ENCODE results near the gene C16orf96. TPM values are rescaled to one million over a fixed set of nuclear protein-coding genes. Genes with fewer than 3 reads are reported as not detected.

The C16orf96 gene
- total and polyA plus RNA-seq, 2 experiments from 2014 or later, result 0.37 to 2.2 TPM

DNA sequence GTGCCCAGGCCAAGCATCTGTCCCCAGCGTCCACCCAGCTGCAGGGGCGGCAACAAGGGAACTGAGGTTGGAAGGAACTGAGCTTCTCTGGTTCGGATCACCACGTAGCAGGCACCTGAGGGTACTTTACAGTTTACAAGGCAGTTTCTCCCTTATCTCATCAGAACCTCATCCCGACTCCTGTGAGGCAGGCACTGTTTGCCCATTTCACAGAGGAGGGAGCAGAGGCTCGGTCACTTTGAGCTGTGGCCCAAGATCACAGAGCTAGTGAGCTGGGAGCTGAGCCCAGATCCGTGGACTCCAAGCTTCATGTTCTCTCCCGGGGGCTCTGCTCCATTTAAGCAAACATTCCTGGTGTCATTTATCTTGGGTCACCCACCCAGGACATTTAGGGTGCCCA, 43.4 kb downstream of the C16orf96 start:
- DNase-seq (ENCODE audit: low spot score) (no peak), ATAC-seq (no peak)
- Histone ChIP-seq H3K4me1 (ENCODE audit: insufficient read depth) (no peaks in the 10 kb centered on the region; the same call in 1 of the 2 replicates), H3K4me3 (no peak overlapping the region), H2AFZ (no peak overlapping the region), H3K9me2 (ENCODE audit: insufficient read depth) (no peaks in the 10 kb centered on the region), H3K36me3 (ENCODE audit: insufficient read depth) (no peaks in the 10 kb centered on the region), H3F3A (replicated peaks; ENCODE audit: low read depth) (peaks cover 5% of the 10 kb centered on the region; the same call in 1 of the 2 replicates), H3K4me2 (no peak overlapping the region), H3K27ac (ENCODE audit: low read depth) (no peak overlapping the region), H3K27me3 (ENCODE audit: insufficient read depth) (no peaks in the 10 kb centered on the region), H3K79me2 (replicated peaks; ENCODE audit: insufficient read depth) (no peaks in the 10 kb centered on the region), H4K20me1 (replicated peaks; ENCODE audit: insufficient read depth) (no peaks in the 10 kb centered on the region)
- TF ChIP-seq, protein P1, sequence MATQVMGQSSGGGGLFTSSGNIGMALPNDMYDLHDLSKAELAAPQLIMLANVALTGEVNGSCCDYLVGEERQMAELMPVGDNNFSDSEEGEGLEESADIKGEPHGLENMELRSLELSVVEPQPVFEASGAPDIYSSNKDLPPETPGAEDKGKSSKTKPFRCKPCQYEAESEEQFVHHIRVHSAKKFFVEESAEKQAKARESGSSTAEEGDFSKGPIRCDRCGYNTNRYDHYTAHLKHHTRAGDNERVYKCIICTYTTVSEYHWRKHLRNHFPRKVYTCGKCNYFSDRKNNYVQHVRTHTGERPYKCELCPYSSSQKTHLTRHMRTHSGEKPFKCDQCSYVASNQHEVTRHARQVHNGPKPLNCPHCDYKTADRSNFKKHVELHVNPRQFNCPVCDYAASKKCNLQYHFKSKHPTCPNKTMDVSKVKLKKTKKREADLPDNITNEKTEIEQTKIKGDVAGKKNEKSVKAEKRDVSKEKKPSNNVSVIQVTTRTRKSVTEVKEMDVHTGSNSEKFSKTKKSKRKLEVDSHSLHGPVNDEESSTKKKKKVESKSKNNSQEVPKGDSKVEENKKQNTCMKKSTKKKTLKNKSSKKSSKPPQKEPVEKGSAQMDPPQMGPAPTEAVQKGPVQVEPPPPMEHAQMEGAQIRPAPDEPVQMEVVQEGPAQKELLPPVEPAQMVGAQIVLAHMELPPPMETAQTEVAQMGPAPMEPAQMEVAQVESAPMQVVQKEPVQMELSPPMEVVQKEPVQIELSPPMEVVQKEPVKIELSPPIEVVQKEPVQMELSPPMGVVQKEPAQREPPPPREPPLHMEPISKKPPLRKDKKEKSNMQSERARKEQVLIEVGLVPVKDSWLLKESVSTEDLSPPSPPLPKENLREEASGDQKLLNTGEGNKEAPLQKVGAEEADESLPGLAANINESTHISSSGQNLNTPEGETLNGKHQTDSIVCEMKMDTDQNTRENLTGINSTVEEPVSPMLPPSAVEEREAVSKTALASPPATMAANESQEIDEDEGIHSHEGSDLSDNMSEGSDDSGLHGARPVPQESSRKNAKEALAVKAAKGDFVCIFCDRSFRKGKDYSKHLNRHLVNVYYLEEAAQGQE (IDR thresholded peaks at IDR 0.05; ENCODE audit: unreplicated experiment), result no peak
- TF ChIP-seq POLR2AphosphoS5 (IDR thresholded peaks at IDR 0.05; ENCODE audit: low read depth) (no peak), STAT1 (IDR thresholded peaks at IDR 0.05; ENCODE audit: unreplicated experiment) (no peak), CREB1 (CRISPR knock-in tag; IDR thresholded peaks at IDR 0.05; ENCODE audit: low read depth) (no peak), ZNF331 (CRISPR knock-in tag; IDR thresholded peaks at IDR 0.05; ENCODE audit: low read depth) (no peak), ZNF462 (CRISPR knock-in tag; IDR thresholded peaks at IDR 0.05) (no peak), EZH2 (IDR thresholded peaks at IDR 0.05; ENCODE audit: low read depth, unreplicated experiment) (no peak), JUNB (IDR thresholded peaks at IDR 0.05; ENCODE audit: unreplicated experiment) (no peak), EZH2phosphoT487 (IDR thresholded peaks at IDR 0.05; ENCODE audit: unreplicated experiment) (no peak), NANOG (IDR thresholded peaks at IDR 0.05; ENCODE audit: borderline replicate concordance) (no peak), ZNF114 (CRISPR knock-in tag; IDR thresholded peaks at IDR 0.05) (no peak)
- TF ChIP-seq, protein P2, sequence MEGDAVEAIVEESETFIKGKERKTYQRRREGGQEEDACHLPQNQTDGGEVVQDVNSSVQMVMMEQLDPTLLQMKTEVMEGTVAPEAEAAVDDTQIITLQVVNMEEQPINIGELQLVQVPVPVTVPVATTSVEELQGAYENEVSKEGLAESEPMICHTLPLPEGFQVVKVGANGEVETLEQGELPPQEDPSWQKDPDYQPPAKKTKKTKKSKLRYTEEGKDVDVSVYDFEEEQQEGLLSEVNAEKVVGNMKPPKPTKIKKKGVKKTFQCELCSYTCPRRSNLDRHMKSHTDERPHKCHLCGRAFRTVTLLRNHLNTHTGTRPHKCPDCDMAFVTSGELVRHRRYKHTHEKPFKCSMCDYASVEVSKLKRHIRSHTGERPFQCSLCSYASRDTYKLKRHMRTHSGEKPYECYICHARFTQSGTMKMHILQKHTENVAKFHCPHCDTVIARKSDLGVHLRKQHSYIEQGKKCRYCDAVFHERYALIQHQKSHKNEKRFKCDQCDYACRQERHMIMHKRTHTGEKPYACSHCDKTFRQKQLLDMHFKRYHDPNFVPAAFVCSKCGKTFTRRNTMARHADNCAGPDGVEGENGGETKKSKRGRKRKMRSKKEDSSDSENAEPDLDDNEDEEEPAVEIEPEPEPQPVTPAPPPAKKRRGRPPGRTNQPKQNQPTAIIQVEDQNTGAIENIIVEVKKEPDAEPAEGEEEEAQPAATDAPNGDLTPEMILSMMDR (conservative IDR thresholded peaks at IDR 0.05; ENCODE audit: low read depth in 2 of 2), result no peak
- TF ChIP-seq, protein P3, sequence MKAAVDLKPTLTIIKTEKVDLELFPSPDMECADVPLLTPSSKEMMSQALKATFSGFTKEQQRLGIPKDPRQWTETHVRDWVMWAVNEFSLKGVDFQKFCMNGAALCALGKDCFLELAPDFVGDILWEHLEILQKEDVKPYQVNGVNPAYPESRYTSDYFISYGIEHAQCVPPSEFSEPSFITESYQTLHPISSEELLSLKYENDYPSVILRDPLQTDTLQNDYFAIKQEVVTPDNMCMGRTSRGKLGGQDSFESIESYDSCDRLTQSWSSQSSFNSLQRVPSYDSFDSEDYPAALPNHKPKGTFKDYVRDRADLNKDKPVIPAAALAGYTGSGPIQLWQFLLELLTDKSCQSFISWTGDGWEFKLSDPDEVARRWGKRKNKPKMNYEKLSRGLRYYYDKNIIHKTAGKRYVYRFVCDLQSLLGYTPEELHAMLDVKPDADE (IDR thresholded peaks at IDR 0.05), result no peak
- no peak overlapping the region for H3K4me3 Mint-ChIP-seq
- peaks cover 3% of the 10 kb centered on the region; the same call in 1 of the 3 replicates for H3K36me3 Mint-ChIP-seq (ENCODE audit: low read depth)
- peaks cover 16% of the 10 kb centered on the region for H3K27me3 Mint-ChIP-seq (ENCODE audit: insufficient read depth, low read depth, poor library complexity)
- no peaks in the 10 kb centered on the region; the same call in 2 of the 3 replicates for H3K9me3 Mint-ChIP-seq
- no peak overlapping the region; the same call in 1 of the 2 replicates for H3K27ac Mint-ChIP-seq
- H3K4me1 Mint-ChIP-seq, result peaks cover 13% of the 10 kb centered on the region

Measured in GM23338 (cell line).